Measurements from ENCODE around the gene ASXL1. TPM values are rescaled to one million over a fixed set of nuclear protein-coding genes. Genes with fewer than 3 reads are reported as not detected.

The ASXL1 gene
- total RNA-seq, 2 experiments from 2014 or later = 129 to 141 TPM

DNA sequence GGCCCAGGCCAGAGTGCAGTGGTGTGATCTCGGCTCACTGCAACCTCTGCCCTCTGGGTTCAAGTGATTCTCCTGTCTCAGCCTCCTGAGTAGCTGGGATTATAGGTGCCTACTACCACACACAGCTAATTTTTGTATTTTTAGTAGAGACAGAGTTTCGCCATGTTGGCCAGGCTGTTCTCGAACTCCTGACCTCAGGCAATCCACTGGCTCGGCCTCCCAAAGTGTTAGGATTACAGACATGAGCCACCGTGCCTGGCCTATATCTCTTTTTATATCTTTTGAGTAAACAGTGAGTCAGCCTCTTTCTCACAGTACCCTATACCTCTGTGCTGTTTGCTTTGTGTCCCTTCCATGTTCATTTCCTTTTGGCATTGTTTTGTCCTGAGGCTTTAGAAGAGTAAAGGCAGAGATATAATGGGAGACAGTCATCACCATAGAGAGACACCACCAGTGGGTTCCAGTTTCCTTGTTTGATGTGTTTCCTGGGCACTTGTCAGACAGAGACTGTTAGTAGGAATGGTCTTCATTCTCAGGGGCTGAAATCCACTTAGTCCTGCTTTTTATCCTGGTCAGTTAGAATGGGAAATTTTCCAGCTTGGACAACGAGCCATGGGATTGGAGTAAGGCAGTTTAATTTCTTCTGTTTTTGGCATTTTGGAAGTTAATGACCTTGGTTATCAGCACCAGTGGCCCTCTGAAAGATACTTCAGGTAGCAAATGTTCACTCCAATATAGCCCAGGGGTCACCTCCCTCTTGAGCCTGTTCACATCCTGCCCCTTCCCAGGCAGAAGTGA is 32.2 kb upstream of the ASXL1 start:
- H3K27ac Mint-ChIP-seq = peak overlapping the region; percentile 56
- no peaks in the 10 kb centered on the region for H3K9me3 Mint-ChIP-seq (ENCODE audit: low read depth)
- CTCF ChIA-PET = interaction anchor here (0.5 kb wide), 1 partner anchor 496 kb away, joined by 3 read pairs; no protein-coding TSS in a partner anchor
- DNase-seq = no peak
- ATAC-seq = no peak
- H3K4me1 Mint-ChIP-seq = peaks cover 18% of the 10 kb centered on the region
- no peaks in the 10 kb centered on the region for H3K27me3 Mint-ChIP-seq
- POLR2A ChIA-PET = interaction anchor here (0.6 kb wide), 1 partner anchor 37 kb away, joined by 4 read pairs; no protein-coding TSS in a partner anchor
- H3K36me3 Mint-ChIP-seq (ENCODE audit: low read depth) = peaks cover 43% of the 10 kb centered on the region
- intact Hi-C loops (cut with DNase I, micrococcal nuclease) = no loop called here
- H3K4me3 Mint-ChIP-seq = no peak overlapping the region

DNA sequence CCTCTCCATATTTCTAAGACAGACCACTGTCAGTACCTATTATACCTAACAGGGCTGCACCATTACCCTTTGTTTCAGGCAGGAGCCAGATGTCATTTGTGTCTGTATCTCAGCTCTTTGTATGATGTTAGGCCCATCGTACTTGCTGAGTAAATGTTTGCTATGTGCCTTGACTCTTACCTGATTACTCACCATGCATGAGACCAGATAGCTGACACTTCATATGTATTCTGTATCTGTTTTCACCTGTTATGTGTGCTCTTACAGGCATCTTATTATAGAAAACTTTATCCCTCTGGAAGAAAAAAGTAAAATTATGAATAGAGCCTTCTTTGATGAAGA is 31.7 kb upstream of the ASXL1 start:
- intact Hi-C loops (cut with DNase I, micrococcal nuclease) = no loop called here
- no peak overlapping the region for H3K4me3 Mint-ChIP-seq
- H3K36me3 Mint-ChIP-seq (ENCODE audit: low read depth) = peaks cover 44% of the 10 kb centered on the region
- ChIA-PET CTCF (interaction anchor here (0.5 to 0.9 kb wide), 2 partner anchors 44 to 496 kb away, joined by 3 read pairs; no protein-coding TSS in a partner anchor), POLR2A (interaction anchor here (0.6 kb wide), 1 partner anchor 94 kb away, joined by 3 read pairs; no protein-coding TSS in a partner anchor)
- H3K27me3 Mint-ChIP-seq = no peaks in the 10 kb centered on the region
- H3K4me1 Mint-ChIP-seq = peaks cover 21% of the 10 kb centered on the region
- peak overlapping the region; percentile 27 for H3K27ac Mint-ChIP-seq
- H3K9me3 Mint-ChIP-seq (ENCODE audit: low read depth) = no peaks in the 10 kb centered on the region
- ATAC-seq (no peak), DNase-seq (no peak)

DNA sequence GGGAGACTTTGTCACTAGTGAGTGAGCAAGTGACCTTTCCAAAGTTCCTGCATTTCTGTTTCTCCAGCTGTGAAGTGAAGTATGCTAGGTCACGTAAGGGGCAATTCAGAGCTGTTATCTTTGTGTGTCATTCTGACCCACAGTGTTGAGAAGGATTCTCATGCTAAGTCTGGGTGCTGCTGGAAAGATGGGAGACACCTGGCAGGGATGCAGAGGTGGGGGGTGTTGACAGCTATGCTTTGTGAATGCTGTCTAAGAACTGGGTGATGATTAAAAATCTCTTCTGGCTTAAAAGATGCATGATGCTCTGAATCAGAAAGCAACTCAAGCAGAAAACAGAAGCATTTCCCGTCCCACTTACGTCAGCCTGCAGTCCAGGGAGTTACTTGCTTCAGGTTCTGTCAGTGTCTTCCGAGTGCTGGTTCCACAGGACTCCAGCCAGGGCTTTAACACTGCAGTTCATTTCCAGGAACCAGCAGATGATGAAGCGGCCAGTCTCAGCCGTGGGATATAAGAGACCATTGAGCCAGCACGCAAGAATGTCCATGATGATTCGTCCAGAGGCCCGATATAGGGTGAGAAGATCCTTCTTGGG is 30.9 kb upstream of the ASXL1 start:
- peaks cover 50% of the 10 kb centered on the region for H3K36me3 Mint-ChIP-seq (ENCODE audit: low read depth)
- POLR2A ChIA-PET = interaction anchor here (0.6 kb wide), 1 partner anchor 95 kb away, joined by 3 read pairs; no protein-coding TSS in a partner anchor
- H3K9me3 Mint-ChIP-seq (ENCODE audit: low read depth) = no peaks in the 10 kb centered on the region
- H3K27me3 Mint-ChIP-seq = no peaks in the 10 kb centered on the region
- peaks cover 24% of the 10 kb centered on the region for H3K4me1 Mint-ChIP-seq
- peak overlapping the region; percentile 27 for H3K27ac Mint-ChIP-seq
- ATAC-seq (no peak), DNase-seq (no peak)
- intact Hi-C loops (cut with DNase I, micrococcal nuclease) = no loop called here
- H3K4me3 Mint-ChIP-seq = no peak overlapping the region
- CTCF ChIA-PET = interaction anchor here (0.6 to 0.9 kb wide), 2 partner anchors 45 to 158 kb away, joined by 3 read pairs; no protein-coding TSS in a partner anchor

- CTCF ChIA-PET = interaction anchor here (0.6 kb wide), 1 partner anchor 693 kb away, joined by 4 read pairs; no protein-coding TSS in a partner anchor
- intact Hi-C loops (cut with DNase I, micrococcal nuclease) = loop anchor here (5.0 kb wide), 1 partner anchor 37 kb away; no protein-coding TSS in a partner anchor
- POLR2A ChIA-PET = no interaction called here
- no peak for ATAC-seq
- peaks cover 71% of the 10 kb centered on the region for H3K36me3 Mint-ChIP-seq (ENCODE audit: low read depth)
- no peaks in the 10 kb centered on the region for H3K27me3 Mint-ChIP-seq
- no peak for DNase-seq
- H3K27ac Mint-ChIP-seq = no peak overlapping the region
- peaks cover 51% of the 10 kb centered on the region for H3K4me1 Mint-ChIP-seq
- no peaks in the 10 kb centered on the region for H3K9me3 Mint-ChIP-seq (ENCODE audit: low read depth)
- no peak overlapping the region for H3K4me3 Mint-ChIP-seq
Measured at GRCh38 chr20:32329817-32330554, 28.1 kb upstream of the ASXL1 start.

- intact Hi-C loops (cut with DNase I, micrococcal nuclease) = loop anchor here (5.0 kb wide), 1 partner anchor 37 kb away; no protein-coding TSS in a partner anchor
- Mint-ChIP-seq H3K4me3 (no peak overlapping the region), H3K9me3 (ENCODE audit: low read depth) (no peaks in the 10 kb centered on the region), H3K4me1 (peaks cover 52% of the 10 kb centered on the region), H3K27me3 (no peaks in the 10 kb centered on the region), H3K27ac (no peak overlapping the region), H3K36me3 (ENCODE audit: low read depth) (peaks cover 72% of the 10 kb centered on the region)
- CTCF ChIA-PET = interaction anchor here (0.6 to 0.7 kb wide), 3 partner anchors 10 to 692 kb away, joined by 3 to 4 read pairs (median 4); no protein-coding TSS in a partner anchor
- DNase-seq (no peak), ATAC-seq (no peak)
- POLR2A ChIA-PET = no interaction called here
Measured at GRCh38 chr20:32330555-32330897, 27.6 kb upstream of the ASXL1 start.

- H3K4me1 Mint-ChIP-seq = peaks cover 55% of the 10 kb centered on the region
- H3K36me3 Mint-ChIP-seq (ENCODE audit: low read depth) = peaks cover 60% of the 10 kb centered on the region
- ChIA-PET POLR2A (interaction anchor here (0.6 to 2.3 kb wide), 6 partner anchors 10 to 129 kb away, joined by 3 to 14 read pairs (median 4); no protein-coding TSS in a partner anchor), CTCF (interaction anchor here (1.0 to 2.4 kb wide), 5 partner anchors 22 to 458 kb away, joined by 3 to 8 read pairs (median 3); partner anchors contain the start of gene KIF3B)
- H3K9me3 Mint-ChIP-seq (ENCODE audit: low read depth) = no peaks in the 10 kb centered on the region
- intact Hi-C loops (cut with DNase I, micrococcal nuclease) = loop anchor here (1.0 to 5.0 kb wide), 8 partner anchors 23 to 128 kb away; no protein-coding TSS in a partner anchor
- DNase-seq (peak; percentile 24), ATAC-seq (peak; percentile 3)
- peak overlapping the region; percentile 26 for H3K27ac Mint-ChIP-seq
- H3K4me3 Mint-ChIP-seq = no peak overlapping the region
- no peaks in the 10 kb centered on the region for H3K27me3 Mint-ChIP-seq
Measured at GRCh38 chr20:32332614-32333013, 25.5 kb upstream of the ASXL1 start.

- H3K36me3 Mint-ChIP-seq (ENCODE audit: low read depth) = peaks cover 61% of the 10 kb centered on the region
- intact Hi-C loops (cut with DNase I, micrococcal nuclease) = loop anchor here (1.0 to 5.0 kb wide), 8 partner anchors 22 to 129 kb away; no protein-coding TSS in a partner anchor
- no peaks in the 10 kb centered on the region for H3K9me3 Mint-ChIP-seq (ENCODE audit: low read depth)
- ChIA-PET POLR2A (interaction anchor here (0.6 to 2.3 kb wide), 6 partner anchors 24 to 129 kb away, joined by 3 to 14 read pairs (median 4); no protein-coding TSS in a partner anchor), CTCF (interaction anchor here (0.6 to 2.4 kb wide), 6 partner anchors 21 to 457 kb away, joined by 3 to 8 read pairs (median 3); partner anchors contain the start of gene KIF3B)
- peak overlapping the region; percentile 34 for H3K4me3 Mint-ChIP-seq
- peak; percentile 63 for DNase-seq
- H3K4me1 Mint-ChIP-seq = peaks cover 55% of the 10 kb centered on the region
- peak; percentile 88 for ATAC-seq
- H3K27me3 Mint-ChIP-seq = no peaks in the 10 kb centered on the region
- peak overlapping the region; percentile 90 for H3K27ac Mint-ChIP-seq
Measured at GRCh38 chr20:32333181-32333987, 24.7 kb upstream of the ASXL1 start.

GRCh38 chr20:32333988-32334885 is 23.9 kb upstream of the ASXL1 start:
- CTCF ChIA-PET = interaction anchor here (2.4 kb wide), 1 partner anchor 20 kb away, joined by 8 read pairs; no protein-coding TSS in a partner anchor
- peak; percentile 74 for DNase-seq
- intact Hi-C loops (cut with DNase I, micrococcal nuclease) = loop anchor here (1.0 to 5.0 kb wide), 8 partner anchors 21 to 130 kb away; no protein-coding TSS in a partner anchor
- ATAC-seq = peak; percentile 28
- POLR2A ChIA-PET = interaction anchor here (0.7 to 2.3 kb wide), 4 partner anchors 25 to 130 kb away, joined by 3 to 14 read pairs (median 8); no protein-coding TSS in a partner anchor
- peak overlapping the region; percentile 90 for H3K27ac Mint-ChIP-seq
- peak overlapping the region; percentile 8 for H3K4me3 Mint-ChIP-seq
- no peaks in the 10 kb centered on the region for H3K27me3 Mint-ChIP-seq
- peaks cover 64% of the 10 kb centered on the region for H3K36me3 Mint-ChIP-seq (ENCODE audit: low read depth)
- peaks cover 55% of the 10 kb centered on the region for H3K4me1 Mint-ChIP-seq
- no peaks in the 10 kb centered on the region for H3K9me3 Mint-ChIP-seq (ENCODE audit: low read depth)

- DNase-seq = no peak
- peaks cover 45% of the 10 kb centered on the region for H3K36me3 Mint-ChIP-seq (ENCODE audit: low read depth)
- peaks cover 41% of the 10 kb centered on the region for H3K4me1 Mint-ChIP-seq
- intact Hi-C loops (cut with DNase I, micrococcal nuclease) = loop anchor here in 1 of 2 experiments (5.0 kb wide), 1 partner anchor 315 kb away; no protein-coding TSS in a partner anchor
- POLR2A ChIA-PET = no interaction called here
- CTCF ChIA-PET = interaction anchor here (0.6 to 1.7 kb wide), 8 partner anchors 8 to 724 kb away, joined by 3 to 5 read pairs (median 3); no protein-coding TSS in a partner anchor
- H3K27me3 Mint-ChIP-seq = no peaks in the 10 kb centered on the region
- no peaks in the 10 kb centered on the region for H3K9me3 Mint-ChIP-seq (ENCODE audit: low read depth)
- no peak for ATAC-seq
- no peak overlapping the region for H3K27ac Mint-ChIP-seq
- no peak overlapping the region for H3K4me3 Mint-ChIP-seq
Measured at GRCh38 chr20:32336918-32337347, 21.2 kb upstream of the ASXL1 start.
